Endometrium (tissue), 2 donors: ENCODE measurements around the gene POU2AF1.

Experiments
- FAIRE-seq: peaks from 2 replicates; lab custom pipeline; 2012; peaks lifted over from hg19 to GRCh38; lab: Jason Lieb, UNC
- donor health status: control.
- donor health status: control.

POU2AF1 gene

DNA sequence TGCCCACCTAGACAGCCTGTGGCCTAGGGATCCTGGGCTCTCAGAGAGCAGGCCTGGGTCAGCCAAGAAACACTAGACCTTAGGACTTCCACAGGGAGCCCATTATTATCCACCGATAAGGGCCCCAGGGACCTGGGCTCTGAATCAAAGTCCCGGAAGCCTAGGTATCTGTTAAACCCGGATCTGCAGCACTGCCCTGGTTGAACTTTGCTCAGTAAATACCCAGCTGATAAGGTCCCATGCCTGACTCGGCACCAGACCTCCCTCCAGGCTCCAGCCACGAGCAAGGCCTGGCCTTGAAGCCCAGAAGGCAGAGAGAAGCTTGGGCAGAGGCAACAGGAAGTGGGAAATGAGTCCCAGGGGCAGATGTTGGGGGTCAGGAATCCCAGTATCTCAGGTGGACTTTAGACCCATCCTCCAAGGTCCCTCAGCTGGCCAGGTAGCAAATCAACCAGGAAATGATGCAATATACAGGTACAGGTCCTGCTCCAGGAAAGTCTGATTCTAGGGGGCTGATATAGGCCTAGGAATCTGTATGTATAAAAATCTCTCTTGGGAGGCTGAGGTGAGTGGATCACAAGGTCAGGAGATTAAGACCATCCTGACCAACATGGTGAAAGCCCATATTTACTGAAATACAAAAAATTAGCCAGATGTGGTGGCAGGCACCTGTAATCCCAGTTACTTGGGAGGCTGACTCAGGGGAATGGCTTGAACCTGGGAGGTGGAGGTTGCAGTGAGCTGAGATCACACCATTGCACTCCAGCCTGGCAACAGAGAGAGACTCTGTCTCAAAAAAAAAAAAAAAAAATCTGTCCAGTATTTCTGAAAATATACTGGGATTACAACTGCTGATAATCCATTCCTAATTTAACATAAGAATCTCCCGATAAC, 18.7 kb downstream of the POU2AF1 start:
- no peak for FAIRE-seq

DNA sequence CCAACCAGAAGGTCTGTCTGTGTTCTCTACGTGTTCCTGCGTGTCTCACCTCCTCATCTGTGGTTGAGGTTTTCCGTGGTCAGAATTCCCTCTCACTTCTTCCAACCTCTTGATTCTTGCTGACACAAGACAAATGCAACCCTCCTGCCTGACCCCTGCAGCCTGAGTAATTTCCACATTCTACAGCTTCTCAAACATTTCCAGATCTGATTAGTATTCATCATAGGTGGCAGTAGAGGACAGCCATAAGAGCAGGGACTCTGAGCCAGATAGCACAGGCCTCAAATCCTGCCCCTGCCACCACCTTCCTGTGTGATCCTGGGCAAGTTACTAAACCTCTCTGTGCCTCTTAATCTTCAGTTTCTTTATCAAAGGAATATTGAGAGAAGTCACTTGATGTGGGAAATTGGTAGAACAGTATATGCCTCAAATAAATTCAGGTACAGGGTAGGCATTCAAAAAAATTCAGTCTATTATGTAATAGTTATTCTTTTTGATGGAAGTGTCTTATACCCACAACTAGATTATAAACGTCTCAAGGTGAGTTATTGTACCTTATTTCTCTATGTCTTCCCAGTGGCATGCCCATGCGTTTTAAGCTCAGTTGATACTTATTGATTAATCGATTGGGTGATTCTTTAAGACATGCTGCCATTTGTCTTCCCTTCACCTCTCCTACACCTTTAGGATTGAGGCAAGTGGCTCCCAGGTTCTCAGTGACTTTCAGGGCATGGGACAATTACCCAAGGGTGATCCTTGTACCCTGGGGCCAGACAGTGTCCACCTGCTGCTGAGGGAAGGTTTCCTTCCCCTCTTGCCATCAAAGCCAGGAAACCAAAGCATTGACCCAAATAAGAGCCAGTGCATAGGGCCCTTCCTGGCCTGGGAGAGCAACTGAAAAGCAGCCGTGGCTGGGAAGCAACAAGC, 19.6 kb downstream of the POU2AF1 start:
- FAIRE-seq, result no peak

DNA sequence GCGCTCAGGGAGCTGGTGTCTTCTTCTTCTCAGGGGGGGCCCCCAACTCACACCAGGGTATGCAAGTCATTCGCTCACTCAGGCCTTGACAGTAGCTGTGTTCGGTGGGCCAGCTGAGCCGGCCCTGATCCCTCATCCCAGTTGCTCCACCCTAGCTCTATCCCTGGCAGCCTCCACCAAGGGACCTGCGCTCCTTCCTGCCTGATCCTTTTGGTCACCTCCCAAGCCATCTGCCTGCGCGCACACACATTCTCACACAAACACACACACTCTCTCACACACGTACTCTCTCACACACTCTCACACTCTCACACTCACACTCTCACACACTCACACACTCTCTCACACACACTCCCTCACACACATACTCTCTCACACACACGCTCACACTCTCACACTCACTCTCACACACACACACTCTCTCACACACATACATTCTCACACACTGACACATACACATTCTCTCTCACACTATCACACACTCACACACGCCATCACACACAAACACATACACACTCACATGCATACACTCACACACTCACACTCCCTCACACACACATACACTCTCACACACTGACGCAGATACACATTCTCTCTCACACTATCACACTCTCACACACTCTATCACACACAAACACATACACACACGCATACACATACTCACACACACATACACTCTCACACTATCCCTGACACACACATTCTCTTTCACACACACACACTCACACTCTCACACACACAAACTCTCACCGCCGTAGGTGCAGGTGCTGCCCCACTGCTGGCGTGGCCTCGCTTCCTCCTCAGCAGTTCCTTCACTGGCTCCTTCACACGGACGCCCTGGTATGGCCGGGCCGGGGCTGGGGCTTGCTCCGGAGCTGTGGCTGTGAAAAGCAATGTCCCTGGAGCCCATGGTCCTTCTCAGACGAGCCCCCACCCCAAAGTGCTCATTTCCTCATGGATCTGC, 20.8 kb downstream of the POU2AF1 start:
- FAIRE-seq, result no peak

DNA sequence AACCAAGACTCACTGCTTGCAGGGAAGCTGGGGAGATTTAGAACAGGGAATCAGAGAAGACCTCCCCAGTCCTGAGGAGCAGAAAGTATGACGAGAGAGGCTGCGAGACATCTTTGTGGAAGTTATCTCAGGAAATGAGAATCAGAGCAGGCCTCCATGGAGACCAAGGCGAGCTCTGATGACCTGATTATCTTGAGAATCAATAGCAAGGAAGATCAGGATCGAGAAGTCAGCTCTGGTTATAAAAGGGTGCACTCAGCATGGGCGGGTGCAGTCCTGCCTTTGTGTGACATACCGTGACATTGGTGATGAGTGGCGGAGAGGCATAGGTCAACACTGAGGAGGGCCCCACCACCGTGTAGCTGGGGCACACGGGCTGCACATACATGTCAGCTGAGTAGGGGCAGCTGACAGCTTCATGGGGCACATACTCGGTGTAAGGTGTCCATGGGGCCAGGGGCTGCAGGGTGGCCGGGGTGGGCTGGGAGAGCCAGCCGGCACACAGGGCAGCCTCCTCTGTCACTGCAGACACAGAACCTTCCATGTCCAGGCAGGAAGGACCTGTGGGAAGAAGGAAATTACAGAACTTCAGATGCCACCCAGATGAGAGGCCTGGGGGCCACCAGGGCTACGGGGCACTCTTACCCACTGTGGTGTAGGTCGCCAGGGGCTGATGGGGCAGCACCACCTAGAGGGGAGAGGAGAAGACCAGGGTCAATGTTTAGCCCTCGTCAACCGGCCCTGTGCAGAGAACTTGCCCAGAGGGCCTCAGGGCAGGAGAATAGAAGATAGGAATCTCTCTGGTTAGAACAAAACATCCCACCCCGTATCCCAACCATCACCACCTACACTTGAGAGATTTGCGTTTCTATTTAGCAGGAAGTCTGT, 21.7 kb downstream of the POU2AF1 start:
- no peak for FAIRE-seq

DNA sequence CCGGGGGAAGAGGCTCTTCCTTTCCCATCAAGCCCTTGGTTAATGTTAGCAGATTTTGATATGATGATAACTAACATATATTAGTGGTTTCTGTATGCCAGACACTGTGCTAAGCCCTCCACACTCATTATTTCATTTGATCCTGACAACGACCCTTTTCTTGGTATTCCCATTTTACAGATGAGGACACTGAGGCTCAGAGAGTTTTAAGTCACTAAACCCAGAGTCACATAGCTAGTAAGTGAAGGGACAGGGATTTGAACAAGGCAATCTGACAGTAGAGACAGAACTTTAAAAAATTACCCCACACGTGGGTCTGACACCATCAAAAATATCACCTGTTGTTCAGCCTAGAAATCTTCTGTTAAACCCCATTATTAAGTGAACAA, 22.4 kb downstream of the POU2AF1 start:
- no peak for FAIRE-seq

DNA sequence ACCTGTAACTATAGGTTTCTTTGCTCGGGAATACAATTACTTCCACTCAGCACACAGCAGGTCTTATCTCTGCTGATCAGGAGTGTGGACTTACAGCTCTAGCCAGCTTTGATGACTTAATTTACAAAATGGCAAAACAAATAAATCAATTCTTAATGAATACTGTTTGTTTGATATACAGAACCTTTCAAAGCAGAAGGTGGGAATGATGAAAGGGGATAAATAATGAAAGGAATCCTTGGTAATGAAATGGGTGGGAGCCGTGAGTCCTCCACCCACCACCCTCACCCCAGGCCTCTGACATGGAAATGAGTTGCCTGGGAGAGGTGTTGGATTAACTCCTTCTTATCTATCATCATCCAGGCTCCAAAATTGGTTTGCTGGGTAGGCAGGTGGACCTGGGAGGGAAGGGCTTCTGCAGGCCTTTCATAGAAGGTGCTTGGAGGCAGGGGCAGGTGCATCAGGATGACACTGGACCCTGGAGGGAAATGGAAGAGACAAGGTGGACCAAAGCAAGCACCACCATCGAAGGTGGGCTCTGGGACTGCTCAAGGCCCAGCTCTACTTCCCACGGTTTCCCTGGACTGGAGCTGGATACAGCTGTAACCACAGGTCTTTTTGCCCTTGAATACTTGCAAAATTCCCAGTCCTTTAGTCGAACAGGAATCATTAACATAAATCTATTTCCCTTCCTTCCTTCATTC, 23.0 kb downstream of the POU2AF1 start:
- FAIRE-seq, result no peak

DNA sequence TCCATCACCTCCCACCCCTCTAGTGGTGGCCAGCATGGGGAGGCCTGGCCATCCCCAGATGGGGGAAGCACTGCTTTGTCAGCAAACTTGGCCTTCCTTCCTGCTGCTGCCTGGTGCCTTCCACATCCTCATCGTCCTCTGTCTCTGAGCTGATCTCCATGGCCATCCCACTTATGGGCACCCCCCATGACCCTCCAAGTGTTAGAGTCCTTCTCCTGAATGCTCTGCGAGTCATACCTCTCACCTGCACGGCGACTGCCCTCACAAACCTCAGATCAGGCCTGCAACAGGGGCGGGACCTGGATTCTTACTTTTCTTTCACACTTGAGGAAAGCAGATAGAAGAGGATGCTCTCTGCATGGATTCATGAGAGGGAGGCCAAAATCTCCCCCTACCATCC, 24.0 kb downstream of the POU2AF1 start:
- FAIRE-seq, result no peak

DNA sequence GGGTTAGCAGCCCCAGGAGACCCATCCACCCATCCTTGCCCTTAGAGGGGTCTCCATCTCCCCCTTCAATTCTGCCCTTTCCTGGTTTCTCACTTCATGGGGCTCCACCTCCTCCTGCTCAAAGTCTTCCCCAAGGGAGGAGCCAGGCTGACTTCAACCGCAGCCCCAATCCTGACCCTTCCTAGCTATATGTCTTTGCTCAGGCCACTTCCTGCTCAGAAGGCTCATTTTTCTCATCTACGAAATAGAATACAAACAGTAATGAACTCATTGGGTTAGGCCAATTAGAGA, 24.5 kb downstream of the POU2AF1 start:
- FAIRE-seq, result no peak

DNA sequence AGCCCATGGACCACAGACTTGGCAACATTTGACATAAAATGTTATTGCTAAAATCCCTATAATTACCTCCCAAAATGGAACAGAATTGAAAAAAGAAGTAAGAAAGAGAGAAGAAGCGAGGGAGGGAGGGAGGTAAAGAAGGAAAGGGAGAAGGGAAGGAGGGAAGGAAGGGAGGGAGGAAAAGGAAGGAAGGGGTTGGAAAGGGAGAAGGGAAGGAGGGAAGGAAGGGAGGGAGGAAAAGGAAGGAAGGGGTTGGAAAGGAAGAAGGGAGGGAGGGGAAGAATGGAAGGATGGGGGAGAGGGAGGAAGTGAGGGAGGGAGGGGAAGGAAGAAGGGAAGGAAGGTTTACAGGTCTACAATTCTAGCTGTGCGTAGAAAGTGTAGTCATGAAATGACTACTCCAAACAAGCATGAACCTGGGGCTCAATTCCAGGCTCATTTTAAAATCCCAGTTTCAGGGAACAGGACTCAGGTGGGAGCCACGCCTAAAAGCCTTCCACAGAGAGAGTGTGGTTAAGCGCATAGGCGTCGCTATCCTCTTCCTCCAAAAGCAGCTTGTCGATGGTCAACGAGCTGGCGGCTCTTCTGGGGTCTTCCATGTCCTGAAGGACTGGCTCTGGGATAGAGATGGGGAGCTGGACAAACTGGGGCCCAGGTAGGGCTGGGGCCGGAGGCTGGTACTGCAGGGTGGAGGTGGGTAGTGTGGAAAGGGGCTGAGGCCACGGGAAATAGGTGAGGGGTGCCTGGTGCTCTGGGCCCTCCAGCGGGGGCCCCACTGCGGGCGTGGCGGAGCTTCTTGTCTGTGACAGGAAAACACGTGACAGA, 25.1 kb downstream of the POU2AF1 start:
- no peak for FAIRE-seq

DNA sequence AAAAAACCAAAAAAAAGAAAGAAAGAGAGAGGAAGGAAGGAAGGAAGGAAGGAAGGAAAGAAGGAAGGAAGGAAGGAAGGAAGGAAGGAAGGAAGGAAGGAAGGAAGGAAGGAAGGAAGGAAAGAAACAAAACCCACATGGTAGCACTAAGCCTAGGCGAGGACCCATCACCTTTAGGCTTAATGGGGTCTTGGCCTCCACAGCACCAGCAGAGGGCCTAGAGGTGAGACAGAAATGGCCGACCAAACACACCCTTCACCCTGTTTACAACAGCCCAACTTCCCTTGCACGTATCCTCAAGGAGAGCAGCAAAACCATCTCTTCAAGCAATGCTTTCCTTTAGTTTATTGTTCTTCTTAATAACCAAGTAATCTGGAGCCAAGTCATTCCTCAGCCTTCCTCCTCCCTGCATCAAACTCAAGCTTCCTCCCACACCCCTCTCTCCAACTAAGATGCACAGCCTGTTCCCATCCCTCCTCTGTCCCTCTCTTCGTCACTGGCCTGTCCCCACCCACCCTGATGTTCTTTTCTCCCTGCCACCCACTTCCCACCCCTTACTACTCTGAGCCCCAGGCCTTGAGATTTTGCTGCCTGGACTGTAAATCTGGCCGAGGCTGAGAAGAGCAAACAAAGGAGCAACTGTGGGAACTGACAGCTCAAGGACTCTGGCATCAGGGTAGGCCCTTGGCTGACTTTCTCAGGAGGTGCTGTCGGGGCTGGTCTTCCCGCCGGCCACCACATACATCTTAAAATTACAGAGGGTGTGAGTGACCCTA, 26.0 kb downstream of the POU2AF1 start:
- FAIRE-seq, result no peak

DNA sequence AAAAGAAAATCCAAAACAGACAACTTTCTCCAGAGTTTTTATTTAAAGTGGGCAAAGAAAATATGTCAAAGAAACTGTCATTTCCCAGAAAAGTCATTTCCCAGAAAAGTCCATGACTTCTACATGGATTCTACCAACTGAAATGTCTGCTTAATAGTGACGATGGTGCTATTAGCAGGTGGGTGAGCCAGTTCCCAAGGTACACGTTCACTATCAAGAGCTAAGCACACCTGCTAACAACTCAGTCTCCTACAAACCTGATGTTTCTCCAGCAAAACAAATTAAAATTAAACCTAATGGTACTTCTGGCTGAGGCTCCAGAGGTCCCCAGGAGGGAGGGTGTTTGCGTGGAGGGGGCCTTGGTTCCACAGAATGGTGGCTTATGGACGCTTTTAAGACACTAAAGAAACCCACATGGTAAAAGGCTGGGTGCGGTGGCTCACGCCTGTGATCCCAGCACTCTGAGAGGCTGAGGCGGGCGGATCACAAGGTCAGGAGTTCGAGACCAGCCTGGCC, 26.8 kb downstream of the POU2AF1 start:
- FAIRE-seq, result no peak

DNA sequence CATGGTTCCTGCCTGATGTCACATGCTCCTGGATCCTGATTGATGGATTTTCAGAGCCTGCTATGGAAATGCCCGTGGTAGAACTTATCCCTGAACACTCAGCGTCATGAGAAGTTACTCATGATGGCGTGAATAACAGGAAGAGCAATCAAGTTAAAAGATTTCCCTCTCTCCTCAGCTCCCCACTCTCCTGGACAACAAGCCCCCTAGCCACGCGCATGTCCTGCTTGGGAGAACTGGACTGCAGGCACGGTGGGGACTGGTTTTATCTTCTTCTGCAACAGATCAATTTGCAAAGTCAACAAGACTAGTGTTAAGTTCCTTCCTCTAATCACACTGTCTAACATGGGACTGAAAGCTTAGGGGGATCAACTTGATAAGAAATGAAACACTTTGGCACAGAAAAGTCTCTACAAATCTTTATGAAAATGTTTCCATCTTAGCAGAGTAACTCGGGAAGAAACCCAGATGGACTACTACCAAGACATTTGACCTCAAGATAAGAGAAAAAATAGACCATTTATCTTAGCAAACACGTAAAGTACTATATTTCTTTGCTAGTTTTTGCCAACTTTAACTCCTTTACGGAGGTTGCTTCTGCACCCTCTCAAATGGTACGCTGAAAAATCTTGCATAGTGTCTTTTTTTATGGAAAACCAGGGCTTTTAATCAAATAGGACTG, 27.6 kb downstream of the POU2AF1 start:
- FAIRE-seq, result no peak

DNA sequence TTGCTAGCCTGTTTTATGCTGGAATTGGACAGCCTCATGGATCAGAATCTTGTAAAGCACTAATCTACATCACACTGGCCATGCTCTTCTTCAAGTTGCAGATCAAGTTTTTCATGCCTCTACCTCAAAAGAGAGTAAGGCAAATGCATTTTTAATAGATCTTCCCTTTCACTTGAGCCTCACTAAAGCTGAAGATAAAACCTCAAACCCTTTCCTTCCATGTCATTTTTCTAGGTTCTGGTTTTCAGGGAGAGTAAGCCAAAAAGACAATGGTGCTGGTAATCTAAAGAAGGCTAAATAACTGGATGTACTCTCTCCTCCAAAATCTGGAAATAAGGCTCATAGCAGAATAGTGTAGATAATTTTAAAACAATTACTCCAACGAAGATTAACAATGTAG, 28.3 kb downstream of the POU2AF1 start:
- FAIRE-seq, result no peak

DNA sequence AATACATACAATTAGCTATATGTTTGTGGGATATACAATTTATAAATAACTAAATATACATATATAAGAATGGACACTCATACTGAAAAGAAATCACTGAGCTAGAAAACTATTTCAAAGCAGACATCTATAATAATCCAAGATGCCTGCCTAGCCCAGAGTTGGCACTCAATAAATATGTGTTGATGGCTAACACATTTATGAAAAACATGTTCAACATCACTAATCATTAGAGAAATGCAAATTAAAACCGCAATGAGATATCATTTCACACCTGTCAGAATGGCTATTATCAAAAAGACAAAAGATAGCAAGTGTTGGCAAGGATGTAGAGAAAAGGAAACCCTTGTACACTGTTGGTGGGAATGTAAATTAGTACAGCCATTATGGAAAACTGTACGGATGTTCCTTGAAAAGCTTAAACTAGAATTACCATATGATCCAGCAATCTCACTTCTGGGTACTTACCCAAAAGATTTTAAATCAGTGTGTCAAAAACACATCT, 29.8 kb downstream of the POU2AF1 start:
- FAIRE-seq, result no peak

DNA sequence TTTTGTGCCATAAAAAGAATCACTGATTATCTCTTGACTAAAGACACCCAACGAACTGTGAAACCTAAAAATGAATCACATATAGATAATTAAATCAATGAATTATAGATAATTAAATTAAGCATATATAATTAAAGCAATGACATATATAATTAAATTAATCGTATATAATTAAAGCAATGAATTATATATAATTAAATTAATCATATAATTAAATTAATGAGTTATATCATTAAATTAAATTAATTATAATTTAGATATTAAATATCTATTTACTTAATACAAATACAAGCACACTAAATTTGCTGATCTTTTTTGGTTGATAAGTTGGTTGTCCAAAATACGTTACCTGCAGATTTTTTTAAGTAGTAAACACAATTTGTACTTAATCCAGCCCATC, 30.9 kb downstream of the POU2AF1 start:
- peak; percentile 94 for FAIRE-seq

DNA sequence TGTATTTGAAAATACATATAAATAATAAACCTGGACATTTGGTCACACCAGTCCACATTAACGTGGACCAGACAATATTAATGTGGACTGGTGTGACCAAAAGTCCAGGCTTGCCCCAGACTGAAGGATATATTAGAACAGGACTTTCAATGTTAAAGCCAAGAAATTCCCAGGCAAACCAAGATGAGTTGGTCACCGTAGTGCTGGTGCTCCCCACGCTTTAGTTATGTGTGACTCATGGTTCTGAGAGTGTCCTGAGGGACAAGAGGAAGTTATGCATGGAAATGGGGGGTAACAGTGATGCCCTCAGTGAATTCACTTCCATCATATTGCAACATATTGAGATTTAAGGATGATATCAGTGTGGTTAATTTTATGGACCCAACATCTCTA, 31.4 kb downstream of the POU2AF1 start:
- FAIRE-seq, result no peak

DNA sequence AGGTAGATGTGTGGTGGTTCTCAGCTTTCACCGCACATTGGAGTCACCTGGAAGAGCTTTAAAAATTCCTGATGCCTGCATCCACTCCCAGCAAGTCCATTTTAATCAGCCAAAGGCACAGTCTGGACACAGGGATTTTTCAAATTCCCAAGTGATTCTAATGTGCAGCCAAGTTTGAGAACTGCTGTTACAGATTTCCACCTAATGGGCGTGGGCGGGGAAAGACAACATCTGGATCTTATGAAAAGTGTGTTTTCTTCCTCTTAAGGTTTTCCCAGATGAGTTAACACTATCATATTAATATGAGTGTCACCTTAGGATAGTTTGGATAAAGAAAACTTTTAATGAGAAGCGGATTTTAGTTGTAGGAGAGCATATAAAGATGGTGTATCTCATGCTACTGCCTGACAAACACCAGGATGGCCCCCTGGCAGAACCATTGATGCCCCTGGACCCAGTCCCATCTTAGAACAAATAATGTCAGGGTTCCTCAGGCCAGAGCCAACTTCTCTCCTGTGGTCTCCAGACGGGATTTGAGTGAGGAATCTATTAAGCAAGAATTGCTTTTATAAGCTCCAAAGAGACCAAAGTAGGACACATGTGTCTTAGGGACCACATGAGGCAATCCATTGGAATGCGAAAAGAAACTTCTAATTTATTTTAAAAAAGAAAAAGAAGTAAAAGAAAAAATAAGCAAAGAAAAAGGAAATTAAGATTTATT, 31.9 kb downstream of the POU2AF1 start:
- peak; percentile 81 for FAIRE-seq
